Activated gamma-delta T cell (primary cell): ENCODE data around the gene RASD2.
"Not testable (repeated sequence)": the region's sequence is repeated elsewhere in the genome, so short reads cannot be mapped to it uniquely, and the experiment has no call there.

Experiments
- DNase-seq: peaks from one replicate; lab custom pipeline; 2025; lab: John Stamatoyannopoulos, UW
- total RNA-seq, 2 donors: gene quantifications; one replicate each; lab custom pipeline; 2026; lab: John Stamatoyannopoulos, UW

Gene RASD2
- total RNA-seq = 0.04 to 0.10 reads per million in 2 donors

GRCh38 chr22:35540595-35541253 lies at the start of gene RASD2:
Gene RASD2, plus strand, starts transcription at chr22:35540831. Its CDS starts 5,979 bp downstream, at chr22:35546810.
- peak; percentile 24 for DNase-seq

- not testable (repeated sequence) for DNase-seq
Observed at GRCh38 chr22:35491061-35491907, 49.3 kb upstream of the RASD2 start.

- DNase-seq = no peak
Observed at GRCh38 chr22:35491908-35492380, 48.7 kb upstream of the RASD2 start.

GRCh38 chr22:35493074-35493473 lies 47.6 kb upstream of the RASD2 start:
- DNase-seq = no peak

GRCh38 chr22:35495711-35496110 lies 44.9 kb upstream of the RASD2 start:
- DNase-seq = not testable (repeated sequence)

GRCh38 chr22:35496768-35497312 lies 43.8 kb upstream of the RASD2 start:
- DNase-seq = no peak

- no peak for DNase-seq
Observed at GRCh38 chr22:35498026-35498800, 42.4 kb upstream of the RASD2 start.

- DNase-seq = no peak
Observed at GRCh38 chr22:35502836-35503235, 37.8 kb upstream of the RASD2 start.

- no peak for DNase-seq
Observed at GRCh38 chr22:35505399-35506258, 35.0 kb upstream of the RASD2 start.

- DNase-seq = no peak
Observed at GRCh38 chr22:35506259-35506570, 34.4 kb upstream of the RASD2 start.

GRCh38 chr22:35507851-35508250 lies 32.8 kb upstream of the RASD2 start:
- DNase-seq = not testable (repeated sequence)

- DNase-seq = no peak
Observed at GRCh38 chr22:35509451-35509850, 31.2 kb upstream of the RASD2 start.

GRCh38 chr22:35509960-35510359 lies 30.7 kb upstream of the RASD2 start:
- DNase-seq = no peak

- no peak for DNase-seq
Observed at GRCh38 chr22:35510481-35510934, 30.1 kb upstream of the RASD2 start.

- no peak for DNase-seq
Observed at GRCh38 chr22:35510951-35511350, 29.7 kb upstream of the RASD2 start.

GRCh38 chr22:35514366-35514765 lies 26.3 kb upstream of the RASD2 start:
- no peak for DNase-seq

GRCh38 chr22:35515952-35516351 lies 24.7 kb upstream of the RASD2 start:
- not testable (repeated sequence) for DNase-seq

GRCh38 chr22:35516723-35517122 lies 23.9 kb upstream of the RASD2 start:
- DNase-seq = no peak

GRCh38 chr22:35517207-35517606 lies 23.4 kb upstream of the RASD2 start:
- DNase-seq = no peak

GRCh38 chr22:35517769-35518530 lies 22.7 kb upstream of the RASD2 start:
- DNase-seq = no peak
